GM13976 (cell line): ENCODE results near the gene ARL6IP4.

ENCODE experiments used
- DNase-seq: peaks from one replicate; pipeline ENCODE4 v3.0.0; 2012; ENCODE audit warnings: low spot score
- in situ Hi-C: fragments of 300-500 bp; cut with MboI; formaldehyde crosslinking; loops from one replicate; pipeline ENCODE4 v1.12.0; 2022; ENCODE audit warnings: low sequenced_read_pairs, mixed read lengths, inconsistent platforms; ENCODE audit not compliant: unreplicated experiment
- TF ChIP-seq, protein P1 (sequence below): IDR thresholded peaks from 2 replicates; pipeline ENCODE4 v1.5.1; 2012; ENCODE audit warnings: borderline replicate concordance, mild to moderate bottlenecking; ENCODE audit not compliant: insufficient read depth; ENCODE audit errors: extremely low read depth, missing control alignments, control extremely low read depth

ARL6IP4 gene

DNA sequence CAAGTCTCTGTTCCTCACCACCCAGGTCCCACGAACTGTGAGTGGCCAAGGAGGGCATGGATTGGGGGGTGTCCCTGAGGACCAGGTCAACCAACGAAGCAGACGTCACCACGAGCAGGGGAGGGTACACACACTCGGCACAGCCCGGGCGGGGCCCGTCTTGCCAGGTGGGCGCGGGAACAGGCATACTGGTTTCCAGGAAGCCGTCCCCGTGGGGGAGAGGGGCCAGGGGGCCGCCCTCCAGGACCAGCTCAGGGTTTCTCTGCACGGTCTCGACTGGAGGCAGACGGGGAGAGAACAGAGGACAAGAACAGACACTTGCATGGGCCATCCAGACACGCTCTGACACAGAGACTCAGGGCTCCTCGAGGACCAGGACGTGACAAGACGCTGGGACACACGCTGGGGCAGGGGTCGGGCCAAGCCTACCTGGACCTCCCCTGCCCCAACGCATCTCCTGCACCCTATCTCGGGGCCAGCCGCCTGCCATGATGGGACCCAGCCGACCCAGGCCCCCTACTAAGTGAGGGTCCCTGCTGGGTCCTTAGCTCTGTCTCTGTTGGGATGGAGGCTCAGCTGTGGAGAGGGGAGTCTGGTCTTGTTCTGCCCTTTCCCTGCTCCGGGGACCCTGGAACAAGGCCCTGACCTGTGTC, 11.3 kb downstream of the ARL6IP4 start:
- TF ChIP-seq, protein P1, sequence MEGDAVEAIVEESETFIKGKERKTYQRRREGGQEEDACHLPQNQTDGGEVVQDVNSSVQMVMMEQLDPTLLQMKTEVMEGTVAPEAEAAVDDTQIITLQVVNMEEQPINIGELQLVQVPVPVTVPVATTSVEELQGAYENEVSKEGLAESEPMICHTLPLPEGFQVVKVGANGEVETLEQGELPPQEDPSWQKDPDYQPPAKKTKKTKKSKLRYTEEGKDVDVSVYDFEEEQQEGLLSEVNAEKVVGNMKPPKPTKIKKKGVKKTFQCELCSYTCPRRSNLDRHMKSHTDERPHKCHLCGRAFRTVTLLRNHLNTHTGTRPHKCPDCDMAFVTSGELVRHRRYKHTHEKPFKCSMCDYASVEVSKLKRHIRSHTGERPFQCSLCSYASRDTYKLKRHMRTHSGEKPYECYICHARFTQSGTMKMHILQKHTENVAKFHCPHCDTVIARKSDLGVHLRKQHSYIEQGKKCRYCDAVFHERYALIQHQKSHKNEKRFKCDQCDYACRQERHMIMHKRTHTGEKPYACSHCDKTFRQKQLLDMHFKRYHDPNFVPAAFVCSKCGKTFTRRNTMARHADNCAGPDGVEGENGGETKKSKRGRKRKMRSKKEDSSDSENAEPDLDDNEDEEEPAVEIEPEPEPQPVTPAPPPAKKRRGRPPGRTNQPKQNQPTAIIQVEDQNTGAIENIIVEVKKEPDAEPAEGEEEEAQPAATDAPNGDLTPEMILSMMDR = no peak
- no peak for DNase-seq
- in situ Hi-C loops = no loop called here

DNA sequence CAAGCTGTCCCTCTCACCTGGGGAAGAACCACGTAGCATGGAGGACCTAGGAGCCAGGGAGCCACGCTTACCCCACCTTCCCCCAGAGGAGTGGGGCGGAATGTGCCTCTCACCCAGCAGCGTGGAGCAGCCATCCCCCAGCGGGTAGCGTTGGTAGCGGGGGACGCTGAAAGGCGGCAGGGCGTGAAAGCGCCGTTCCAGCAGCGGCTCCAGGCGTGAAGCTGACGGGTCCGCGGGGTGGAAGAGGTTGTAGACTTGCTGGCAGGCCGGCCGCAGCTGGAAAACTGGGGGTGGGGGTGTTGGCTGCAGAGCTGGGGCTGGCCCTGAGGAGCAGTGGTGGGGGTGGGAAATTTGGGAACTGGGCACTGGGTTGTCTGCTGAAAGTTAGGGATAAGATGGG, 11.9 kb downstream of the ARL6IP4 start:
- in situ Hi-C loops = no loop called here
- no peak for DNase-seq
- TF ChIP-seq, protein P1 = no peak

DNA sequence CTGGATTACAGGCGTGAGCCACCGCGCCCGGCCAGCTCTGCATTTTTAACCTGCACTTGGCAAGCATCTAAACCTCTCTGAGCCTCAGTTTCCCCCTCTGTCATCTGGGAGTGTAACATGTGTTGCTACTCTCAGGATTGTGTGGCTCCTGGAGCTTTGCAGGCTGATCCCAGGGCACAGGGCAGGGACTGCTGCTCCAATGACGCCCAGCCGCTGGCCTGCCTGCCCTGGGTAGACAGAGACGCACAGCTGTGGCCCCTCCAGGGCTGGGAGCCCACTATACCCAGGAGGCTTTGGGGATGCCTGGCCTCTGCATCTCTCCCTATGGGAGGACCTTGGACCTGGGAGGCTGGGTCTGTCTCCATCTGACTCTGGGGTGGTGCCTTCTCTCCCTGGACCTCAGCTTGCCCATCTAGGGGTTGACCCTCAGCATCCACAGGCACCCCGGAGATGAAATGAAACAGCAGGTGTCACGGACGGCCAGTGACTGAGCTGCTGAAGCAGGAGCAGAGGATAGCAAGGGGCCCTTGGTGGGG, 13.7 kb downstream of the ARL6IP4 start:
- in situ Hi-C loops = no loop called here
- TF ChIP-seq, protein P1 = no peak

DNA sequence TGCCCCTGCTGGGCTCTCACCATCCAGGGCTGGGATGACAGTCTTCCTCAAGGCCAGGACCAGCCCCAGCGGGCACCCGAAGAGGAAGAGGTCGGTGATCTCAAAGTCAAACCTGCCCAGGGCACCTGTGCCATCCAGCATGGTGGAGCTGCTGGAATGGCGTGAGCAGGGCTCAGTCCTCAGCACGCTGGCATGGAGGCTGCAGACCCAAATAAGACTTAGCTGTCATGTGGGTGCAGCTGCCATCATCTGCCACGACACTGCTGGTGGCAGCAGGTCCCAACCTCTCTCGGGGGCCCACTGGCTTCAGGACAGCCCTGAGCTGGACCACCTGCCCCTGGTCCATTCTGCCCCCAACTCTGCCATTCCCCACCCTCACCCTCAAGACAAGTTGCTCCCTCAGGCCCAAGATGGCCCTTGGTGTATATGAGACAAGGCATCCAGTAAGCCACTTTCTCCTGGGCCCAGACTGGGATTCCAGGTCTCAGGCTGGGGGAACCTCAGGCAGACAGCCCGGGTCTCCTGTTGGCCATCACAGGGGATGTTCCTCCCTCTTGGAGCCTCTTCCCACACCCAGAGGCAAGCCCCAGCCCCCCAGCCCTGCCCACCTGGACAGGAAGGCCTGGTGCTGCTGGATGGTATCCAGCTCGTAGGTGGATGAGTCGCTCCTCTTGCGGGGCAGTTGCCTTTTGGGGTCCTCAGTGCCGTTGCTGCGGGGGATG, 14.5 kb downstream of the ARL6IP4 start:
- in situ Hi-C loops = no loop called here
- TF ChIP-seq, protein P1 = no peak
- DNase-seq = no peak

More for the DNA sequence above, 13.7 kb downstream of the ARL6IP4 start:
- DNase-seq = no peak

DNA sequence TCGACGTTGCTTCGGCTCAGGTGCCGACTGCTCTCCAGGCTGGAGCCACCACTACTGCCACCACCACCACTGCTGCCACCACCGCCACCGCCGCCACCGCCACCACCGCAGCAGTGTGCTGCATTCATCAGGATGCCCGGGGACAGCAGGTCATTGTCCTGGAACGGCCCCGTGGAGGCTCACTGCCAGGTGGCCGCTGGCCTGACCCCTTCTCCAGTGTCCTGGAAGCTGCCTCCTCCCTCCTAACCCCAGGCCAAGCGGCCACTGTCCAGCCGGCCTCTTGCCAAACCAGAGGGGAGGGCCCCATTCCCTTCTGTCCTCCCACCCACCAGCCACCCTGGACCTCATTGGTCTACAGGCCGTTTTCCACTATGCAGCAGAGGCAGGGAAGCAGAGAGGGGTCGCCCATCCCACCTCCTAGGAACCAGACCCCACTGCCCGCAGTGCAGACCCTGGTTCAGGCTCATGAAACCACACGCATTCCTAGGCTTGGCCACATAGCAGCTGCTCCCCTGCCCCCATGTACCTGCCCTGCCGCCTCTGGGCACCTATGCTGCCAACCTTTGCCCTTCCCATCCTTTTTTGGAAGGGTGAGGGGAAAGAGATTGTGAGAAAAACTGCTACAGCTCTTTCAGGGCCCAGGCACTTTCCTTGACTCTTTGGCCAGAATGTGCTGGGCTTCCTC, 15.2 kb downstream of the ARL6IP4 start:
- DNase-seq = no peak
- in situ Hi-C loops = no loop called here
- TF ChIP-seq, protein P1 = no peak

DNA sequence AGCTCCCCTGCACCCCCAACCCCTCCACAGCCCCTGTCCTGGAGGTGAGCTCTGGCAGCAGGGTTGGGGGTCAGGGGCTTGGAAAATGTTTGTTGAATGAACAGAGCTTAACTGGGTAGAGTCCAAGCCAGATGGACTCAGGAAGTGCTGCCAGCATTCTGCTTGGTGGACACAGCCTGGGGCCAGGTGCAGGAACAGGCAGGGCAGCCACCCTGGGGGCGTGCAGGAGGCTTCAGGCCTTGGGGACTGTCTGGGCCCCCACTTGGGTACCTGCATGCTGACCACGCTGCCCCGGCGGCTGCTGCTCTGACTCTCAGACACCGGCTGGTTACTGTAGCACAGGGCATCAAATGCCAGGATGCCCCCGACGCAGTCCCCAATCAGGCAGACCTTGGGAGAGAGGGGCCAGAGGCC, 15.7 kb downstream of the ARL6IP4 start:
- TF ChIP-seq, protein P1 = no peak
- DNase-seq = no peak
- in situ Hi-C loops = no loop called here
